GM12878 (cell line): Measurements from ENCODE around the gene ACTR2. TPM values are rescaled to one million over a fixed set of nuclear protein-coding genes. Genes with fewer than 3 reads are reported as not detected.
A peak's percentile ranks its signal among the peaks of the same experiment; 100 is the strongest.

Source experiments
- BRCA1 ChIP-seq: IDR thresholded peaks from 2 replicates; pipeline ENCODE4 v1.6.1; 2011; ENCODE audit warnings: low read depth, low read length, improper control_type of control experiment
- EGR1 ChIP-seq, 2 experiments: IDR thresholded peaks; 1 replicate in 1 of 2; 2 replicates in 1 of 2; pipeline ENCODE4 v1.6.1; 2011 to 2012; ENCODE audit warnings: low read depth in 2 of 2, low read length in 2 of 2, borderline replicate concordance in 1 of 2, mild to moderate bottlenecking in 1 of 2, moderate library complexity in 1 of 2
- HDAC2 ChIP-seq: fragments of 200-600 bp; sonication (generic); IDR thresholded peaks from 2 replicates; pipeline ENCODE4 v1.6.1; 2017
- IKZF1 ChIP-seq: fragments of 450-650 bp; conservative IDR thresholded peaks from 2 replicates; pipeline ENCODE4 v1.6.1; 2017; ENCODE audit warnings: antibody characterized with exemption, mild to moderate bottlenecking
- NFYA ChIP-seq: IDR thresholded peaks from 2 replicates; pipeline ENCODE4 v1.6.1; 2011; ENCODE audit warnings: low read depth, mild to moderate bottlenecking, low read length, improper control_type of control experiment, borderline replicate concordance
- POLR2AphosphoS5 ChIP-seq: IDR thresholded peaks from 2 replicates; pipeline ENCODE4 v1.6.1; 2011; ENCODE audit warnings: mild to moderate bottlenecking, low read length, inconsistent platforms
- RAD51 ChIP-seq: fragments of 450-650 bp; IDR thresholded peaks from 2 replicates; pipeline ENCODE4 v1.6.1; 2016; ENCODE audit warnings: moderate library complexity, mild to moderate bottlenecking, inconsistent platforms
- RBBP5 ChIP-seq: fragments of 200-600 bp; sonication (generic); conservative IDR thresholded peaks from 2 replicates; pipeline ENCODE4 v1.6.1; 2016
- RUNX3 ChIP-seq: IDR thresholded peaks from 2 replicates; pipeline ENCODE4 v1.6.1; 2012; ENCODE audit warnings: low read length, inconsistent platforms
- SRF ChIP-seq, 2 experiments: IDR thresholded peaks; 2 replicates each; pipeline ENCODE4 v1.6.1; 2011; ENCODE audit warnings: low read depth in 2 of 2, low read length in 2 of 2, mild to moderate bottlenecking in 1 of 2, moderate library complexity in 1 of 2
- STAT3 ChIP-seq: IDR thresholded peaks from 2 replicates; pipeline ENCODE4 v1.6.1; 2011; ENCODE audit warnings: low read depth, low read length, improper control_type of control experiment
- TCF12 ChIP-seq: IDR thresholded peaks from 2 replicates; pipeline ENCODE4 v1.6.1; 2011; ENCODE audit warnings: low read depth, mild to moderate bottlenecking, low read length
- YBX1 ChIP-seq: fragments of 450-650 bp; IDR thresholded peaks from 2 replicates; pipeline ENCODE4 v1.6.1; 2016; ENCODE audit warnings: antibody characterized with exemption
- ZSCAN29 ChIP-seq: fragments of 450-650 bp; IDR thresholded peaks from 2 replicates; pipeline ENCODE4 v1.6.1; 2017; ENCODE audit warnings: mild to moderate bottlenecking, moderate library complexity
- polyA plus RNA-seq, 11 experiments: library from polyadenylated mRNA; depleted of rRNA in 4 of 11; unstranded in 6 of 11; stranded (reverse) in 5 of 11; fragments of >200 nt; fragmentation: Nextera tagmentation in 4 of 11; fragmentation: Illumina TruSeq in 1 of 11; extraction: Ambion mirVana in 4 of 11; extraction: Trizol in 1 of 11; gene quantifications; 1 replicate in 1 of 11; 2 replicates in 10 of 11; pipeline versions ENCODE4 v1.2.1 to v1.2.3, GENCODE V29; 2011 to 2016; ENCODE audit warnings: inconsistent platforms in 2 of 11, missing spikeins in 2 of 11, low read depth in 1 of 11
- total RNA-seq, 4 experiments: library from RNA; depleted of rRNA in 3 of 4; stranded (reverse); fragments of >200 nt in 3 of 4; fragmentation: Illumina TruSeq in 1 of 4; extraction: Trizol in 1 of 4; gene quantifications; 2 replicates each; pipeline versions ENCODE4 v1.2.1 to v1.2.3, GENCODE V29; 2013 to 2021
- TF ChIP-seq, protein P1 (sequence below): IDR thresholded peaks from 2 replicates; pipeline ENCODE4 v1.6.1; 2012; ENCODE audit warnings: mild to moderate bottlenecking, low read depth, low read length
- TF ChIP-seq, protein P2 (sequence below): IDR thresholded peaks from 2 replicates; pipeline ENCODE4 v1.6.1; 2011; ENCODE audit warnings: borderline replicate concordance, low read depth, mild to moderate bottlenecking, moderate library complexity, mixed read lengths, low read length; ENCODE audit not compliant: insufficient read depth; ENCODE audit errors: extremely low read length
- TF ChIP-seq, protein P3 (sequence below): IDR thresholded peaks from 2 replicates; pipeline ENCODE4 v1.6.1; 2012; ENCODE audit warnings: low read length, inconsistent platforms
- TF ChIP-seq, protein P4 (sequence below): fragments of 450-650 bp; IDR thresholded peaks from 2 replicates; pipeline ENCODE4 v1.6.1; 2017; ENCODE audit warnings: borderline replicate concordance
- TF ChIP-seq, protein P5 (sequence below): fragments of 450-650 bp; IDR thresholded peaks from 2 replicates; pipeline ENCODE4 v1.6.1; 2017; ENCODE audit warnings: mild to moderate bottlenecking, low read depth, inconsistent platforms; ENCODE audit not compliant: poor library complexity, severe bottlenecking

The ACTR2 gene
- total and polyA plus RNA-seq, 10 of the 15 experiments (the other 5 are each of a cell fraction or from before 2014, with no cell fraction given) = 94.2 to 401 (median 195) TPM

DNA sequence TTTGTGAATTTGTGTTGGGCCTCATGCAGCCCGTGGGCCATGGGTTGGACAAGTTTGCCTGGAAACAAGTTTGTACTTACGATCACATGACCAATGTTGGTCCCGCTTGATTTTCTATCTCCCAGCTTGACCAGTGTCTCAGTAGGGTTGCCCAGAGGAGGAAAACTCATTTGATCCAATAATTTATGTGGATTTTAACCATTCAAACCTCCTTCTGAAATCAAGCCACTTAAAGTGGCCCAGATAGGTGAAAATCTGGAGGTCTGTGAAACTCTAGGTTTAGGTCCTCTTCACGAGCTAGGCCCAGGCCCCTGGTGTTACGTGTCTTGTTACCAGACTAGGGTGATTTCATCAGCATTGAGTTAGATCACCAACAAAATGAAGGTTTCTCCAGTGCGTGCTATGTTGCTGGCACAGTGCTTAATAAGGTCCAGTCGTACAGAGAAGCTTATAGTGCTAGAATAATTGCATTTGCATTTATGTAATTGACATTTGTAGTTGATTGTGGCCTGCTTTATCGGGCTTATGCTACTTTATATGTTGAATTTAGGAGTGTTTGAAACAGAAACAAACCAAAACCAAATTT is 4.4 kb downstream of the ACTR2 start (continued):
- TF ChIP-seq, protein P1, sequence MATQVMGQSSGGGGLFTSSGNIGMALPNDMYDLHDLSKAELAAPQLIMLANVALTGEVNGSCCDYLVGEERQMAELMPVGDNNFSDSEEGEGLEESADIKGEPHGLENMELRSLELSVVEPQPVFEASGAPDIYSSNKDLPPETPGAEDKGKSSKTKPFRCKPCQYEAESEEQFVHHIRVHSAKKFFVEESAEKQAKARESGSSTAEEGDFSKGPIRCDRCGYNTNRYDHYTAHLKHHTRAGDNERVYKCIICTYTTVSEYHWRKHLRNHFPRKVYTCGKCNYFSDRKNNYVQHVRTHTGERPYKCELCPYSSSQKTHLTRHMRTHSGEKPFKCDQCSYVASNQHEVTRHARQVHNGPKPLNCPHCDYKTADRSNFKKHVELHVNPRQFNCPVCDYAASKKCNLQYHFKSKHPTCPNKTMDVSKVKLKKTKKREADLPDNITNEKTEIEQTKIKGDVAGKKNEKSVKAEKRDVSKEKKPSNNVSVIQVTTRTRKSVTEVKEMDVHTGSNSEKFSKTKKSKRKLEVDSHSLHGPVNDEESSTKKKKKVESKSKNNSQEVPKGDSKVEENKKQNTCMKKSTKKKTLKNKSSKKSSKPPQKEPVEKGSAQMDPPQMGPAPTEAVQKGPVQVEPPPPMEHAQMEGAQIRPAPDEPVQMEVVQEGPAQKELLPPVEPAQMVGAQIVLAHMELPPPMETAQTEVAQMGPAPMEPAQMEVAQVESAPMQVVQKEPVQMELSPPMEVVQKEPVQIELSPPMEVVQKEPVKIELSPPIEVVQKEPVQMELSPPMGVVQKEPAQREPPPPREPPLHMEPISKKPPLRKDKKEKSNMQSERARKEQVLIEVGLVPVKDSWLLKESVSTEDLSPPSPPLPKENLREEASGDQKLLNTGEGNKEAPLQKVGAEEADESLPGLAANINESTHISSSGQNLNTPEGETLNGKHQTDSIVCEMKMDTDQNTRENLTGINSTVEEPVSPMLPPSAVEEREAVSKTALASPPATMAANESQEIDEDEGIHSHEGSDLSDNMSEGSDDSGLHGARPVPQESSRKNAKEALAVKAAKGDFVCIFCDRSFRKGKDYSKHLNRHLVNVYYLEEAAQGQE = no peak
- TF ChIP-seq STAT3 (no peak), HDAC2 (no peak), BRCA1 (no peak), POLR2AphosphoS5 (peak; percentile 74), RAD51 (peak; percentile 86; the same call in 1 of the 2 replicates), RUNX3 (no peak), YBX1 (no peak), TCF12 (no peak), NFYA (no peak), EGR1 (IDR thresholded peaks at IDR 0.05; ENCODE audit: borderline replicate concordance in 1 of 2, low read depth in 2 of 2, low read length in 2 of 2) (no peak), RBBP5 (no peak), ZSCAN29 (no peak), IKZF1 (0 out of 2 replicates have a peak, but pooled peaks have one; percentile 25), SRF (IDR thresholded peaks at IDR 0.05; ENCODE audit: low read depth in 2 of 2, low read length in 2 of 2) (no peak)
- TF ChIP-seq, protein P2, sequence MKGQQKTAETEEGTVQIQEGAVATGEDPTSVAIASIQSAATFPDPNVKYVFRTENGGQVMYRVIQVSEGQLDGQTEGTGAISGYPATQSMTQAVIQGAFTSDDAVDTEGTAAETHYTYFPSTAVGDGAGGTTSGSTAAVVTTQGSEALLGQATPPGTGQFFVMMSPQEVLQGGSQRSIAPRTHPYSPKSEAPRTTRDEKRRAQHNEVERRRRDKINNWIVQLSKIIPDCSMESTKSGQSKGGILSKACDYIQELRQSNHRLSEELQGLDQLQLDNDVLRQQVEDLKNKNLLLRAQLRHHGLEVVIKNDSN = no peak
- TF ChIP-seq, protein P3, sequence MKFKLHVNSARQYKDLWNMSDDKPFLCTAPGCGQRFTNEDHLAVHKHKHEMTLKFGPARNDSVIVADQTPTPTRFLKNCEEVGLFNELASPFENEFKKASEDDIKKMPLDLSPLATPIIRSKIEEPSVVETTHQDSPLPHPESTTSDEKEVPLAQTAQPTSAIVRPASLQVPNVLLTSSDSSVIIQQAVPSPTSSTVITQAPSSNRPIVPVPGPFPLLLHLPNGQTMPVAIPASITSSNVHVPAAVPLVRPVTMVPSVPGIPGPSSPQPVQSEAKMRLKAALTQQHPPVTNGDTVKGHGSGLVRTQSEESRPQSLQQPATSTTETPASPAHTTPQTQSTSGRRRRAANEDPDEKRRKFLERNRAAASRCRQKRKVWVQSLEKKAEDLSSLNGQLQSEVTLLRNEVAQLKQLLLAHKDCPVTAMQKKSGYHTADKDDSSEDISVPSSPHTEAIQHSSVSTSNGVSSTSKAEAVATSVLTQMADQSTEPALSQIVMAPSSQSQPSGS = no peak
- TF ChIP-seq, protein P4, sequence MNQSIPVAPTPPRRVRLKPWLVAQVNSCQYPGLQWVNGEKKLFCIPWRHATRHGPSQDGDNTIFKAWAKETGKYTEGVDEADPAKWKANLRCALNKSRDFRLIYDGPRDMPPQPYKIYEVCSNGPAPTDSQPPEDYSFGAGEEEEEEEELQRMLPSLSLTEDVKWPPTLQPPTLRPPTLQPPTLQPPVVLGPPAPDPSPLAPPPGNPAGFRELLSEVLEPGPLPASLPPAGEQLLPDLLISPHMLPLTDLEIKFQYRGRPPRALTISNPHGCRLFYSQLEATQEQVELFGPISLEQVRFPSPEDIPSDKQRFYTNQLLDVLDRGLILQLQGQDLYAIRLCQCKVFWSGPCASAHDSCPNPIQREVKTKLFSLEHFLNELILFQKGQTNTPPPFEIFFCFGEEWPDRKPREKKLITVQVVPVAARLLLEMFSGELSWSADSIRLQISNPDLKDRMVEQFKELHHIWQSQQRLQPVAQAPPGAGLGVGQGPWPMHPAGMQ = no peak
- TF ChIP-seq, protein P5, sequence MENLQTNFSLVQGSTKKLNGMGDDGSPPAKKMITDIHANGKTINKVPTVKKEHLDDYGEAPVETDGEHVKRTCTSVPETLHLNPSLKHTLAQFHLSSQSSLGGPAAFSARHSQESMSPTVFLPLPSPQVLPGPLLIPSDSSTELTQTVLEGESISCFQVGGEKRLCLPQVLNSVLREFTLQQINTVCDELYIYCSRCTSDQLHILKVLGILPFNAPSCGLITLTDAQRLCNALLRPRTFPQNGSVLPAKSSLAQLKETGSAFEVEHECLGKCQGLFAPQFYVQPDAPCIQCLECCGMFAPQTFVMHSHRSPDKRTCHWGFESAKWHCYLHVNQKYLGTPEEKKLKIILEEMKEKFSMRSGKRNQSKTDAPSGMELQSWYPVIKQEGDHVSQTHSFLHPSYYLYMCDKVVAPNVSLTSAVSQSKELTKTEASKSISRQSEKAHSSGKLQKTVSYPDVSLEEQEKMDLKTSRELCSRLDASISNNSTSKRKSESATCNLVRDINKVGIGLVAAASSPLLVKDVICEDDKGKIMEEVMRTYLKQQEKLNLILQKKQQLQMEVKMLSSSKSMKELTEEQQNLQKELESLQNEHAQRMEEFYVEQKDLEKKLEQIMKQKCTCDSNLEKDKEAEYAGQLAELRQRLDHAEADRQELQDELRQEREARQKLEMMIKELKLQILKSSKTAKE = no peak
- TF ChIP-seq, all 136 proteins: peak for 14
